ENCODE data around the gene TNNC1. TPM values are rescaled to one million over a fixed set of nuclear protein-coding genes. Genes with fewer than 3 reads are reported as not detected.

The TNNC1 gene
- total and polyA plus RNA-seq, 2 of the 13 experiments (the other 11 are each of a cell fraction or from before 2014, with no cell fraction given) = 11.8 to 36.4 TPM

GRCh38 chr3:52441772-52442332 is 12.0 kb downstream of the TNNC1 start:
- ChIA-PET POLR2A (no interaction called here), CTCF (ENCODE audit: low intra/inter-chr PET ratio, low total read pairs) (no interaction called here)
- in situ Hi-C loops (cut with HindIII; ENCODE audit: extremely low pct_ligation_motif_present, low pct_unique_long_range_greater_than_20kb) = no loop called here
- Histone ChIP-seq H3K4me2 (ENCODE audit: low read depth, low read length) (no peak overlapping the region), H3K9ac (ENCODE audit: insufficient read depth, low read depth, low read length) (no peak overlapping the region), H3K27me3 (ENCODE audit: control insufficient read depth in 1 of 2, insufficient read depth in 2 of 2, low read length in 2 of 2) (no peaks in the 10 kb centered on the region), H4K20me1 (ENCODE audit: insufficient read depth, low read length) (no peaks in the 10 kb centered on the region), H3K27ac (ENCODE audit: extremely low read length, insufficient read depth, low read length) (no peak overlapping the region), H3K4me3 (replicated peaks in 1 of 3; ENCODE audit: insufficient read depth in 1 of 3, low read depth in 2 of 3, low read length in 3 of 3) (no peak overlapping the region), H2AFZ (ENCODE audit: low read length) (no peak overlapping the region), H3K79me2 (ENCODE audit: insufficient read depth, low read length) (no peaks in the 10 kb centered on the region), H3K36me3 (replicated peaks in 1 of 2; ENCODE audit: control insufficient read depth in 1 of 2, insufficient read depth in 2 of 2, low read length in 2 of 2) (peaks cover 3 to 7% of the 10 kb centered on the region in 2 experiments; a peak in 2 of 5 replicates), H3K9me3 (ENCODE audit: low read length) (no peaks in the 10 kb centered on the region), H3K4me1 (ENCODE audit: insufficient read depth, low read length) (peaks cover 46% of the 10 kb centered on the region)
- no peak for TF ChIP-seq BCLAF1 (IDR thresholded peaks at IDR 0.05)
- no peak for TF ChIP-seq DMAP1 (CRISPR knock-in tag; IDR thresholded peaks at IDR 0.05)
- no peak for TF ChIP-seq MAF1 (CRISPR knock-in tag; IDR thresholded peaks at IDR 0.05; ENCODE audit: borderline replicate concordance)
- TF ChIP-seq NR2F2 (IDR thresholded peaks at IDR 0.05; ENCODE audit: borderline replicate concordance, low read depth) = no peak
- TF ChIP-seq PTBP1 (IDR thresholded peaks at IDR 0.05; ENCODE audit: low read depth, low read length, poor library complexity, severe bottlenecking) = no peak
- no peak for TF ChIP-seq SALL2 (CRISPR knock-in tag; IDR thresholded peaks at IDR 0.05)
- TF ChIP-seq MBNL3 (CRISPR knock-in tag; conservative IDR thresholded peaks at IDR 0.05) = no peak
- no peak for TF ChIP-seq FOXO1 (CRISPR knock-in tag; IDR thresholded peaks at IDR 0.05)
- TF ChIP-seq ZBTB7A (CRISPR knock-in tag; IDR thresholded peaks at IDR 0.05) = no peak
- TF ChIP-seq ZNF770 (CRISPR knock-in tag; IDR thresholded peaks at IDR 0.05) = no peak
- TF ChIP-seq ELF4 (CRISPR knock-in tag; IDR thresholded peaks at IDR 0.05; ENCODE audit: borderline replicate concordance) = no peak
- no peak for TF ChIP-seq NPAS2 (CRISPR knock-in tag; IDR thresholded peaks at IDR 0.05; ENCODE audit: borderline replicate concordance)
- no peak for TF ChIP-seq CBFB (CRISPR knock-in tag; IDR thresholded peaks at IDR 0.05)
- no peak for TF ChIP-seq ZNF10 (CRISPR knock-in tag; IDR thresholded peaks at IDR 0.05; ENCODE audit: borderline replicate concordance, low read depth)
- TF ChIP-seq HDAC1 (CRISPR knock-in tag; IDR thresholded peaks at IDR 0.05) = no peak
- no peak for TF ChIP-seq POGZ (CRISPR knock-in tag; IDR thresholded peaks at IDR 0.05)
- TF ChIP-seq ZNF484 (CRISPR knock-in tag; IDR thresholded peaks at IDR 0.05; ENCODE audit: borderline replicate concordance, low read depth) = no peak
- BruUV-seq (replicated peaks) = no TSS peak
- no peak for ATAC-seq
- WGBS (ENCODE audit: low lambda C conversion rate) = 96% methylated on average over 7 of the region's 18 CpGs
- intact Hi-C loops (cut with micrococcal nuclease; ENCODE audit: unreplicated experiment) = no loop called here
- FAIRE-seq = no peak
- DNase-seq (ENCODE audit: low spot score) = no peak

Data from HepG2 (cell line).